IMR-90 (cell line): ENCODE results near the gene UNC119. TPM values are rescaled to one million over a fixed set of nuclear protein-coding genes. Genes with fewer than 3 reads are reported as not detected.

ENCODE experiments used
- ATAC-seq: fragments of 200-7000 bp; cut with Tn5 transposase; 2 replicates; pipeline ENCODE4 v1.9.1; 2020; ENCODE audit warnings: low read depth, mild to moderate bottlenecking, moderate library complexity
- BruUV-seq: library from RNA; stranded (reverse); fragments of 400-500 nt; replicated peaks from 2 replicates; lab custom pipeline; 2021; lab: Mats Ljungman, UMichigan
- CTCF ChIA-PET: fragments of 300-600 bp; formaldehyde crosslinking; extraction: SDS; loops from one replicate; lab custom pipeline; 2021; ENCODE audit warnings: antibody characterized with exemption; lab: Yijun Ruan, JAX
- POLR2A ChIA-PET: fragments of 300-600 bp; sonication (Branson Sonifier 250); formaldehyde crosslinking; loops from one replicate; lab custom pipeline; 2022; ENCODE audit warnings: antibody characterized with exemption; ENCODE audit not compliant: unreplicated experiment; lab: Charles Lee
- DNase-seq: peaks from one replicate; pipeline ENCODE4 v3.0.0; 2013
- H2AFZ ChIP-seq: replicated peaks from 2 replicates; pipeline ENCODE3; 2013; ENCODE audit warnings: low read length, mild to moderate bottlenecking; ENCODE audit not compliant: poor library complexity
- H2AK5ac ChIP-seq: 2 replicates; pipeline ENCODE4 v1.6.1; 2013; ENCODE audit warnings: low read depth, low read length, inconsistent platforms
- H2AK9ac ChIP-seq: replicated peaks from 2 replicates; pipeline ENCODE3; 2013; ENCODE audit warnings: mild to moderate bottlenecking, low read depth, low read length, moderate library complexity; ENCODE audit not compliant: poor library complexity
- H2BK120ac ChIP-seq: 2 replicates; pipeline ENCODE4 v1.6.1; 2013; ENCODE audit warnings: low read depth, low read length, inconsistent platforms
- H2BK15ac ChIP-seq: 3 replicates; pipeline ENCODE4 v1.6.1; 2013; ENCODE audit warnings: low read depth, low read length, inconsistent platforms
- H2BK20ac ChIP-seq: 2 replicates; pipeline ENCODE4 v1.6.1; 2013; ENCODE audit warnings: low read depth, mild to moderate bottlenecking, inconsistent platforms, low read length, moderate library complexity
- H2BK5ac ChIP-seq: 2 replicates; pipeline ENCODE4 v1.6.1; 2013; ENCODE audit warnings: mild to moderate bottlenecking, low read depth, low read length, inconsistent platforms; ENCODE audit not compliant: poor library complexity, severe bottlenecking
- H3K14ac ChIP-seq: replicated peaks from 2 replicates; pipeline ENCODE4 v1.6.1; 2013; ENCODE audit warnings: low read depth, low read length, inconsistent platforms
- H3K18ac ChIP-seq: 2 replicates; pipeline ENCODE4 v1.6.1; 2013; ENCODE audit warnings: low read depth, low read length, control low read depth
- H3K23ac ChIP-seq: 2 replicates; pipeline ENCODE4 v1.6.1; 2013; ENCODE audit warnings: low read depth, low read length, inconsistent platforms
- H3K27ac ChIP-seq: 2 replicates; pipeline ENCODE4 v1.5.1; 2013; ENCODE audit warnings: mild to moderate bottlenecking, control low read depth, low read length; ENCODE audit not compliant: insufficient read depth
- H3K27me3 ChIP-seq: 2 replicates; pipeline ENCODE4 v1.6.1; 2013; ENCODE audit warnings: low read length; ENCODE audit not compliant: control insufficient read depth, insufficient read depth
- H3K36me3 ChIP-seq: 2 replicates; pipeline ENCODE4 v1.6.1; 2013; ENCODE audit warnings: low read length, mixed read lengths; ENCODE audit not compliant: control insufficient read depth, insufficient read depth
- H3K4ac ChIP-seq: 2 replicates; pipeline ENCODE4 v1.6.1; 2013; ENCODE audit warnings: low read depth, low read length, inconsistent platforms
- H3K4me1 ChIP-seq: 2 replicates; pipeline ENCODE4 v1.6.1; 2013; ENCODE audit warnings: low read length, mixed read lengths; ENCODE audit not compliant: control insufficient read depth, insufficient read depth
- H3K4me2 ChIP-seq: 2 replicates; pipeline ENCODE4 v1.6.1; 2013; ENCODE audit warnings: low read depth, mild to moderate bottlenecking, control low read depth, low read length, moderate library complexity
- H3K4me3 ChIP-seq: 2 replicates; pipeline ENCODE4 v1.5.1; 2013; ENCODE audit warnings: low read depth, mild to moderate bottlenecking, control low read depth, low read length, moderate library complexity; ENCODE audit not compliant: insufficient read depth
- H3K56ac ChIP-seq: 2 replicates; pipeline ENCODE4 v1.6.1; 2013; ENCODE audit warnings: low read length, inconsistent platforms; ENCODE audit not compliant: insufficient read depth; ENCODE audit errors: extremely low read depth
- H3K79me1 ChIP-seq, 2 experiments: 2 replicates each; pipeline ENCODE4 v1.6.1; 2013; ENCODE audit warnings: low read length in 2 of 2, inconsistent platforms in 1 of 2, low read depth in 1 of 2
- H3K9ac ChIP-seq: 2 replicates; pipeline ENCODE4 v1.6.1; 2013; ENCODE audit warnings: low read depth, low read length, control low read depth
- H3K9me1 ChIP-seq: 2 replicates; pipeline ENCODE4 v1.6.1; 2013; ENCODE audit warnings: low read length, inconsistent platforms; ENCODE audit not compliant: insufficient read depth
- H3K9me3 ChIP-seq: 2 replicates; pipeline ENCODE4 v1.6.1; 2013; ENCODE audit warnings: low read length; ENCODE audit not compliant: control insufficient read depth, insufficient read depth
- H4K20me1 ChIP-seq: 2 replicates; pipeline ENCODE4 v1.6.1; 2013; ENCODE audit warnings: low read length, inconsistent platforms; ENCODE audit not compliant: insufficient read depth
- H4K5ac ChIP-seq: 2 replicates; pipeline ENCODE4 v1.6.1; 2013; ENCODE audit warnings: mild to moderate bottlenecking, low read depth, low read length, control low read depth
- H4K8ac ChIP-seq, 2 experiments: 2 replicates each; pipeline ENCODE4 v1.6.1; 2013; ENCODE audit warnings: low read depth in 2 of 2, low read length in 2 of 2, control low read depth in 1 of 2, inconsistent platforms in 1 of 2
- H4K91ac ChIP-seq: 2 replicates; pipeline ENCODE4 v1.6.1; 2013; ENCODE audit warnings: low read depth, low read length, inconsistent platforms; ENCODE audit not compliant: insufficient read depth
- BHLHE40 ChIP-seq: fragments of 150-350 bp; IDR thresholded peaks from 2 replicates; pipeline ENCODE4 v1.6.1; 2016; ENCODE audit warnings: mild to moderate bottlenecking, low read depth, low read length
- CEBPB ChIP-seq: IDR thresholded peaks from 2 replicates; pipeline ENCODE4 v1.6.1; 2012; ENCODE audit warnings: low read depth, low read length, improper control_type of control experiment
- CHD1 ChIP-seq: IDR thresholded peaks from 2 replicates; pipeline ENCODE4 v1.6.1; 2012; ENCODE audit warnings: low read depth, low read length, improper control_type of control experiment
- FOS ChIP-seq: fragments of 150-350 bp; IDR thresholded peaks from 2 replicates; pipeline ENCODE4 v1.6.1; 2016; ENCODE audit warnings: low read depth, low read length
- MAFK ChIP-seq: IDR thresholded peaks from 2 replicates; pipeline ENCODE4 v1.6.1; 2012; ENCODE audit warnings: low read depth, low read length, improper control_type of control experiment
- MAZ ChIP-seq: IDR thresholded peaks from 2 replicates; pipeline ENCODE4 v1.6.1; 2012; ENCODE audit warnings: low read depth, mild to moderate bottlenecking, low read length, improper control_type of control experiment, moderate library complexity, borderline replicate concordance
- MXI1 ChIP-seq: IDR thresholded peaks from 2 replicates; pipeline ENCODE4 v1.6.1; 2012; ENCODE audit warnings: low read depth, mild to moderate bottlenecking, low read length, moderate library complexity, borderline replicate concordance
- NFE2L2 ChIP-seq: fragments of 150-350 bp; IDR thresholded peaks from 2 replicates; pipeline ENCODE4 v1.6.1; 2016; ENCODE audit warnings: low read depth, mild to moderate bottlenecking, low read length
- POLR2A ChIP-seq: IDR thresholded peaks from 2 replicates; pipeline ENCODE4 v1.6.1; 2012; ENCODE audit warnings: mild to moderate bottlenecking, low read depth, low read length
- RAD21 ChIP-seq: IDR thresholded peaks from 2 replicates; pipeline ENCODE4 v1.6.1; 2012; ENCODE audit warnings: low read length, improper control_type of control experiment
- RCOR1 ChIP-seq: IDR thresholded peaks from 2 replicates; pipeline ENCODE4 v1.6.1; 2012; ENCODE audit warnings: mild to moderate bottlenecking, low read length, improper control_type of control experiment; ENCODE audit not compliant: insufficient replicate concordance
- RFX5 ChIP-seq: IDR thresholded peaks from 2 replicates; pipeline ENCODE4 v1.8.0; 2012; ENCODE audit warnings: low read depth, mild to moderate bottlenecking, low read length, moderate library complexity
- SMC3 ChIP-seq: fragments of 150-350 bp; IDR thresholded peaks from 2 replicates; pipeline ENCODE4 v1.6.1; 2016; ENCODE audit warnings: low read depth, mild to moderate bottlenecking, antibody characterized with exemption, low read length, moderate library complexity
- WGBS, 2 experiments: methylation state at CpG; one replicate each; pipeline versions ENCODE4 v1.1.5 to v1.1.7; 2013; ENCODE audit warnings: missing lambda C conversion rate in 2 of 2; ENCODE audit not compliant: insufficient read length in 1 of 2; ENCODE audit errors: extremely low coverage in 2 of 2; 5-methylcytosine and 5-hydroxymethylcytosine counted together
- dilution Hi-C: fragments of 300-500 bp; cut with HindIII; formaldehyde crosslinking; loops from one replicate; pipeline ENCODE4 v1.14.3; 2018; ENCODE audit warnings: low sequenced_read_pairs; ENCODE audit not compliant: unreplicated experiment
- in situ Hi-C: fragments of 300-500 bp; cut with MboI; formaldehyde crosslinking; loops from 3 replicates; pipeline ENCODE4 v1.14.3; 2019; ENCODE audit warnings: low sequenced_read_pairs, inconsistent platforms, mixed read lengths
- intact Hi-C: fragments of 100-400 bp; cut with micrococcal nuclease; formaldehyde crosslinking; loops from 2 replicates; pipeline ENCODE4 v1.10.0; 2022
- polyA plus RNA-seq, 3 experiments: library from polyadenylated mRNA; depleted of rRNA; stranded (reverse); fragments of >200 nt; gene quantifications; 2 replicates each; pipeline ENCODE4 v1.2.3, GENCODE V29; 2012; ENCODE audit warnings: low replicate concordance in 1 of 3
- total RNA-seq: library from RNA; depleted of rRNA; stranded (reverse); fragments of >200 nt; gene quantifications from 2 replicates; pipeline ENCODE4 v1.2.3, GENCODE V29; 2012
- TF ChIP-seq, protein P1 (sequence below): fragments of 150-350 bp; IDR thresholded peaks from 2 replicates; pipeline ENCODE4 v1.6.1; 2017; ENCODE audit warnings: mild to moderate bottlenecking, antibody characterized with exemption, low read length, low read depth
- TF ChIP-seq, protein P2 (sequence below): conservative IDR thresholded peaks from 2 replicates; pipeline ENCODE4 v1.5.1; 2012; ENCODE audit warnings: mild to moderate bottlenecking, low read depth, low read length, improper control_type of control experiment
- TF ChIP-seq, protein P3 (sequence below): fragments of 150-350 bp; IDR thresholded peaks from 2 replicates; pipeline ENCODE4 v1.6.1; 2016; ENCODE audit warnings: low read depth, mild to moderate bottlenecking, low read length, moderate library complexity, borderline replicate concordance

Gene UNC119
- total and polyA plus RNA-seq, 2 of the 4 experiments (the other 2 are of a cell fraction): 22.4 to 57.4 TPM

DNA sequence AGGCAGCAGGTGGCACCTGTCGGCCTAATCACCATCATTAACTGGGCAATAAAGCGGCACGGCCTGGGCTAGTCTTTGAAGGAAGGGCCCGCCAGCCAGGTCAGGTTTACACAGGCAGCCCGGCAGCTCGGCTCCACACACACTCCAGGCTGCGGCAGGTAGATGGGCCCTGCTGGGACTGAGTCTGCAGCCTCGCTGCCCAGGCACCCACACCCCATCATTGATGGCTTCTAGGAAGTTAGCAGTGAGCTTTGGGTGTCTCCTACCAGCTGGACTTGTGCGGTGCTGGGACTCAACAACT lies 53.1 kb downstream of the UNC119 start:
- H4K5ac ChIP-seq: no peak overlapping the region
- no peak overlapping the region for H3K4me2 ChIP-seq
- H3K79me1 ChIP-seq: no peaks in the 10 kb centered on the region
- H2BK15ac ChIP-seq: no peak overlapping the region
- intact Hi-C loops: no loop called here
- no peak overlapping the region for H3K4ac ChIP-seq
- H2BK5ac ChIP-seq: no peak overlapping the region
- dilution Hi-C loops: no loop called here
- WGBS, 2 experiments: 60% methylated on average over 2 of the region's 9 CpGs; no CpG with 5 or more reads in 1 of the 2 experiments
- no peaks in the 10 kb centered on the region for H3K4me1 ChIP-seq
- no peak overlapping the region for H3K56ac ChIP-seq
- no peak overlapping the region for H4K8ac ChIP-seq
- no TSS peak for BruUV-seq
- H2AK5ac ChIP-seq: no peak overlapping the region
- no peak overlapping the region for H3K14ac ChIP-seq
- H3K9me1 ChIP-seq: no peaks in the 10 kb centered on the region
- no peak overlapping the region for H3K18ac ChIP-seq
- no peaks in the 10 kb centered on the region for H3K9me3 ChIP-seq
- H2AK9ac ChIP-seq: no peak overlapping the region
- CTCF ChIA-PET: no interaction called here
- in situ Hi-C loops: loop anchor here (5.0 to 10.0 kb wide), 2 partner anchors 38 to 115 kb away; partner anchors contain the start of gene RSKR
- POLR2A ChIA-PET: no interaction called here
- H3K36me3 ChIP-seq: no peaks in the 10 kb centered on the region
- H3K4me3 ChIP-seq: no peak overlapping the region
- H4K91ac ChIP-seq: no peak overlapping the region
- H3K27ac ChIP-seq: no peak overlapping the region
- H2AFZ ChIP-seq: no peak overlapping the region
- H3K23ac ChIP-seq: no peak overlapping the region
- peaks cover 46% of the 10 kb centered on the region for H3K27me3 ChIP-seq
- H2BK20ac ChIP-seq: no peak overlapping the region
- DNase-seq (no peak), ATAC-seq (no peak)
- TF ChIP-seq RCOR1 (no peak), SMC3 (no peak), FOS (no peak), CHD1 (no peak), MAFK (no peak), MAZ (no peak), CEBPB (no peak), MXI1 (no peak), POLR2A (no peak), BHLHE40 (no peak), RAD21 (no peak), NFE2L2 (no peak), RFX5 (no peak)
- TF ChIP-seq, protein P1, sequence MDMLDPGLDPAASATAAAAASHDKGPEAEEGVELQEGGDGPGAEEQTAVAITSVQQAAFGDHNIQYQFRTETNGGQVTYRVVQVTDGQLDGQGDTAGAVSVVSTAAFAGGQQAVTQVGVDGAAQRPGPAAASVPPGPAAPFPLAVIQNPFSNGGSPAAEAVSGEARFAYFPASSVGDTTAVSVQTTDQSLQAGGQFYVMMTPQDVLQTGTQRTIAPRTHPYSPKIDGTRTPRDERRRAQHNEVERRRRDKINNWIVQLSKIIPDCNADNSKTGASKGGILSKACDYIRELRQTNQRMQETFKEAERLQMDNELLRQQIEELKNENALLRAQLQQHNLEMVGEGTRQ: no peak
- TF ChIP-seq, protein P2, sequence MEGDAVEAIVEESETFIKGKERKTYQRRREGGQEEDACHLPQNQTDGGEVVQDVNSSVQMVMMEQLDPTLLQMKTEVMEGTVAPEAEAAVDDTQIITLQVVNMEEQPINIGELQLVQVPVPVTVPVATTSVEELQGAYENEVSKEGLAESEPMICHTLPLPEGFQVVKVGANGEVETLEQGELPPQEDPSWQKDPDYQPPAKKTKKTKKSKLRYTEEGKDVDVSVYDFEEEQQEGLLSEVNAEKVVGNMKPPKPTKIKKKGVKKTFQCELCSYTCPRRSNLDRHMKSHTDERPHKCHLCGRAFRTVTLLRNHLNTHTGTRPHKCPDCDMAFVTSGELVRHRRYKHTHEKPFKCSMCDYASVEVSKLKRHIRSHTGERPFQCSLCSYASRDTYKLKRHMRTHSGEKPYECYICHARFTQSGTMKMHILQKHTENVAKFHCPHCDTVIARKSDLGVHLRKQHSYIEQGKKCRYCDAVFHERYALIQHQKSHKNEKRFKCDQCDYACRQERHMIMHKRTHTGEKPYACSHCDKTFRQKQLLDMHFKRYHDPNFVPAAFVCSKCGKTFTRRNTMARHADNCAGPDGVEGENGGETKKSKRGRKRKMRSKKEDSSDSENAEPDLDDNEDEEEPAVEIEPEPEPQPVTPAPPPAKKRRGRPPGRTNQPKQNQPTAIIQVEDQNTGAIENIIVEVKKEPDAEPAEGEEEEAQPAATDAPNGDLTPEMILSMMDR: no peak
- TF ChIP-seq, protein P3, sequence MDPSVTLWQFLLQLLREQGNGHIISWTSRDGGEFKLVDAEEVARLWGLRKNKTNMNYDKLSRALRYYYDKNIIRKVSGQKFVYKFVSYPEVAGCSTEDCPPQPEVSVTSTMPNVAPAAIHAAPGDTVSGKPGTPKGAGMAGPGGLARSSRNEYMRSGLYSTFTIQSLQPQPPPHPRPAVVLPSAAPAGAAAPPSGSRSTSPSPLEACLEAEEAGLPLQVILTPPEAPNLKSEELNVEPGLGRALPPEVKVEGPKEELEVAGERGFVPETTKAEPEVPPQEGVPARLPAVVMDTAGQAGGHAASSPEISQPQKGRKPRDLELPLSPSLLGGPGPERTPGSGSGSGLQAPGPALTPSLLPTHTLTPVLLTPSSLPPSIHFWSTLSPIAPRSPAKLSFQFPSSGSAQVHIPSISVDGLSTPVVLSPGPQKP: no peak
- H4K20me1 ChIP-seq: 0 out of 2 replicates have a peak, but pooled peaks cover 5% of the 10 kb centered on the region
- H2BK120ac ChIP-seq: no peak overlapping the region
- H3K9ac ChIP-seq: no peak overlapping the region
